ENCODE data around the gene OR2G6.
"Not testable (repeated sequence)": the region's sequence is repeated elsewhere in the genome, so short reads cannot be mapped to it uniquely, and the experiment has no call there.

OR2G6 gene

GRCh38 chr1:248574657-248575056 is 66.8 kb downstream of the OR2G6 start, which contains the start of gene OR2T34:
TSS of gene OR2T34 (minus strand) at chr1:248574757. CDS start at chr1:248574757, 0 bp downstream.
- DNase-seq (ENCODE audit: low read depth): not testable (repeated sequence)

GRCh38 chr1:248576260-248576980 is 68.5 kb downstream of the OR2G6 start:
- no peak for DNase-seq (ENCODE audit: low read depth)
